Endothelial cell of umbilical vein (primary cell): ENCODE measurements around the gene DSCAML1. TPM values are rescaled to one million over a fixed set of nuclear protein-coding genes. Genes with fewer than 3 reads are reported as not detected.

Source experiments
- BruUV-seq: library from RNA; stranded (reverse); fragments of 400-500 nt; replicated peaks from 2 replicates; lab custom pipeline; 2021; lab: Mats Ljungman, UMichigan
- CTCF ChIA-PET: fragments of 300-600, 350-600 bp; sonication (Branson Sonifier 250); formaldehyde crosslinking; loops from one replicate; lab custom pipeline; 2021; ENCODE audit warnings: antibody characterized with exemption, inconsistent platforms; lab: Charles Lee
- POLR2A ChIA-PET: fragments of 300-600, 350-600 bp; sonication (Branson Sonifier 250); formaldehyde crosslinking; loops from one replicate; lab custom pipeline; 2021; ENCODE audit warnings: antibody characterized with exemption, inconsistent platforms; lab: Charles Lee
- DNase-seq: peaks from one replicate; pipeline ENCODE4 v3.0.0-alpha.2; 2011; ENCODE audit warnings: low read depth, low spot score
- FAIRE-seq: peaks from 2 replicates; lab custom pipeline; 2011; peaks lifted over from hg19 to GRCh38; lab: Jason Lieb, UNC
- H2AFZ ChIP-seq: 2 replicates; pipeline ENCODE4 v1.6.0; 2012; ENCODE audit warnings: low read depth, low read length, control low read depth, inconsistent platforms
- H3K27ac ChIP-seq: 2 replicates; pipeline ENCODE4 v1.5.1; 2011; ENCODE audit warnings: low read depth, mild to moderate bottlenecking, control low read depth, low read length, moderate library complexity; ENCODE audit not compliant: insufficient read depth
- H3K27me3 ChIP-seq, 2 experiments: 2 replicates each; pipeline versions ENCODE4 v1.6.0 to v1.6.1; 2011; ENCODE audit warnings: low read length in 2 of 2, mixed read lengths in 1 of 2; ENCODE audit not compliant: control insufficient read depth in 2 of 2, insufficient read depth in 2 of 2
- H3K36me3 ChIP-seq, 2 experiments: 2 replicates in 1 of 2; 3 replicates in 1 of 2; pipeline ENCODE4 v1.5.1; 2011; ENCODE audit warnings: low read length in 2 of 2, mild to moderate bottlenecking in 1 of 2, moderate library complexity in 1 of 2; ENCODE audit not compliant: control insufficient read depth in 2 of 2, insufficient read depth in 2 of 2; ENCODE audit errors: extremely low read depth in 1 of 2
- H3K4me1 ChIP-seq: 3 replicates; pipeline ENCODE4 v1.5.1; 2011; ENCODE audit warnings: mild to moderate bottlenecking, low read length; ENCODE audit not compliant: control insufficient read depth, insufficient read depth; ENCODE audit errors: extremely low read depth
- H3K4me2 ChIP-seq: 2 replicates; pipeline ENCODE4 v1.6.1; 2011; ENCODE audit warnings: low read length, control low read depth, mixed read lengths; ENCODE audit not compliant: insufficient read depth
- H3K4me3 ChIP-seq, 3 experiments: fragments of 200-600 bp in 1 of 3; sonication (generic), shearing (Covaris generic) in 1 of 3; replicated peaks in 1 of 3; 2 replicates each; pipeline ENCODE4 v1.5.1; 2011 to 2016; ENCODE audit warnings: control low read depth in 3 of 3, low read length in 3 of 3, mild to moderate bottlenecking in 2 of 3, inconsistent platforms in 1 of 3, low read depth in 1 of 3, moderate library complexity in 1 of 3; ENCODE audit not compliant: insufficient read depth in 1 of 3
- H3K79me2 ChIP-seq: 2 replicates; pipeline ENCODE4 v1.6.0; 2012; ENCODE audit warnings: low read length, inconsistent platforms; ENCODE audit not compliant: control insufficient read depth, insufficient read depth
- H3K9ac ChIP-seq: replicated peaks from 2 replicates; pipeline ENCODE3; 2011; ENCODE audit warnings: low read length, control low read depth; ENCODE audit not compliant: insufficient read depth; ENCODE audit errors: extremely low read depth
- H3K9me1 ChIP-seq: replicated peaks from 3 replicates; pipeline ENCODE4 v1.6.0; 2011; ENCODE audit warnings: mild to moderate bottlenecking, low read length; ENCODE audit not compliant: control insufficient read depth, insufficient read depth; ENCODE audit errors: extremely low read depth
- H3K9me3 ChIP-seq: replicated peaks from 2 replicates; pipeline ENCODE4 v1.5.1; 2012; ENCODE audit warnings: low read length, inconsistent platforms; ENCODE audit not compliant: control insufficient read depth, insufficient read depth
- H4K20me1 ChIP-seq: replicated peaks from 2 replicates; pipeline ENCODE3; 2011; ENCODE audit warnings: mild to moderate bottlenecking, low read length; ENCODE audit not compliant: control insufficient read depth, insufficient read depth; ENCODE audit errors: extremely low read depth
- EZH2 ChIP-seq: IDR thresholded peaks from 2 replicates; pipeline ENCODE4 v1.6.1; 2012; ENCODE audit warnings: borderline replicate concordance, low read depth, mild to moderate bottlenecking, moderate library complexity, low read length, inconsistent platforms; ENCODE audit not compliant: severe bottlenecking
- FOS ChIP-seq: IDR thresholded peaks from 2 replicates; pipeline ENCODE4 v1.6.1; 2011; ENCODE audit warnings: mild to moderate bottlenecking, low read length, moderate library complexity, borderline replicate concordance; ENCODE audit not compliant: insufficient read depth
- JUN ChIP-seq: IDR thresholded peaks from 2 replicates; pipeline ENCODE4 v1.6.1; 2011; ENCODE audit warnings: borderline replicate concordance, low read depth; ENCODE audit not compliant: insufficient read length, insufficient read depth
- MYC ChIP-seq: IDR thresholded peaks from one replicate; pipeline ENCODE4 v1.6.1; 2011; ENCODE audit warnings: mild to moderate bottlenecking, low read depth, low read length
- POLR2A ChIP-seq: IDR thresholded peaks from 2 replicates; pipeline ENCODE4 v1.6.1; 2012; ENCODE audit warnings: low read depth, mild to moderate bottlenecking, control low read depth, low read length
- POLR2AphosphoS5 ChIP-seq: IDR thresholded peaks from 2 replicates; pipeline ENCODE4 v1.6.1; 2012; ENCODE audit warnings: low read depth, mild to moderate bottlenecking, control low read depth, low read length, moderate library complexity; ENCODE audit not compliant: insufficient read depth
- dilution Hi-C: fragments of 300-500 bp; cut with MboI; formaldehyde crosslinking; loops from one replicate; pipeline ENCODE4 v1.15.0; 2019; ENCODE audit warnings: low sequenced_read_pairs; ENCODE audit not compliant: extremely low pct_ligation_motif_present
- intact Hi-C: fragments of 100-400 bp; cut with micrococcal nuclease; formaldehyde crosslinking; loops from one replicate; pipeline ENCODE4 v1.10.0; 2022
- polyA plus RNA-seq, 4 experiments: library from polyadenylated mRNA; depleted of rRNA in 3 of 4; stranded (reverse) in 3 of 4; unstranded in 1 of 4; fragments of >200 nt; gene quantifications; 2 replicates each; pipeline versions ENCODE4 v1.2.1 to v1.2.3, GENCODE V29; 2011 to 2012; ENCODE audit warnings: missing spikeins in 1 of 4
- total RNA-seq: library from RNA; stranded (reverse); gene quantifications from 2 replicates; pipeline ENCODE4 v1.2.3, GENCODE V29; 2021
- TF ChIP-seq, protein P1 (sequence below): IDR thresholded peaks from 2 replicates; pipeline ENCODE4 v1.6.1; 2011; ENCODE audit not compliant: insufficient read depth, insufficient read length
- TF ChIP-seq, protein P2 (sequence below), 2 donors: IDR thresholded peaks; 1 replicate in 1 of 2; 2 replicates in 1 of 2; pipeline ENCODE4 v1.5.1; 2011; ENCODE audit warnings: low read length in 2 of 2, mild to moderate bottlenecking in 2 of 2, moderate library complexity in 2 of 2, control low read depth in 1 of 2, inconsistent platforms in 1 of 2, low read depth in 1 of 2; ENCODE audit not compliant: insufficient read depth in 1 of 2; ENCODE audit errors: extremely low read depth in 1 of 2

DSCAML1 gene
- total and polyA plus RNA-seq, 2 donors (not counting 3 experiments of a cell fraction or from before 2014, with no cell fraction given): not detected

DNA sequence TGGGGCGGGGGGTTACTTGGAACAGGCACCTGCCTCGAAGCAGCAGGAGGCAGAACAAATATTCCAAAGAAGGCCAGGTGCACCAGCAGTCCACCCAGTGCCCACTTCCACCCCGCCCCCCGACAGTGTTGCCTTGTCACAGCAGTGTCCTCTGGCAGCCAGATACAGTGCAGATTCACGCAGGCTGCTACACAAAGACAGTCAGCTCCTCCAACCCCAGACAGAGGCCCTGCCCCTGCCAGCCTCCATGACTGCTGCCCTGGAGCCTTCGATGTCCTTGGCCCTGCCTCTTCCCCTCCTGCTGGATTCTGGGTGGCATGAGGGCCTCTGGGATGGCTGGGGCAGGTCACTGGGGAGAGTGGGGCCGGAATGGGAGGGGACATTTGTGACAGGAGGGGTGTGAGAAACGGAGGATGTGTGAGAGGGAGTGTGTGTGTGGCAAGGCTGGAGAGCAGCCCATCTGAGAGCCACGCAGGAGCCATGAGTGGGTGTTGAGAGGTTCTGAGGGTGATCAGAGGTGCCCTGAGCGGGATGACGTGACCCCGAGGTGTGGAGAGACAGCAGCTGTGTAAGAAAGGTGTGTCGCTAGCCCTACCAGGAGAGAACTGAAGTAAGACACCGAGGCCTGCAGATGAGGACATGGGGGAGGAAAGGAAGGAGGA, 295.6 kb downstream of the DSCAML1 start:
- no TSS peak for BruUV-seq
- Histone ChIP-seq H3K9me1 (no peaks in the 10 kb centered on the region), H3K9me3 (no peaks in the 10 kb centered on the region), H3K4me3 (no peak overlapping the region), H3K79me2 (no peaks in the 10 kb centered on the region), H3K9ac (no peak overlapping the region), H3K27ac (no peak overlapping the region), H3K4me1 (no peaks in the 10 kb centered on the region), H2AFZ (no peak overlapping the region), H3K36me3 (no peaks in the 10 kb centered on the region), H3K4me2 (no peak overlapping the region), H3K27me3 (no peaks in the 10 kb centered on the region), H4K20me1 (no peaks in the 10 kb centered on the region)
- DNase-seq: no peak
- intact Hi-C loops (no loop called here), dilution Hi-C loops (no loop called here)
- no peak for FAIRE-seq
- TF ChIP-seq EZH2: no peak
- ChIA-PET POLR2A (no interaction called here), CTCF (no interaction called here)

DNA sequence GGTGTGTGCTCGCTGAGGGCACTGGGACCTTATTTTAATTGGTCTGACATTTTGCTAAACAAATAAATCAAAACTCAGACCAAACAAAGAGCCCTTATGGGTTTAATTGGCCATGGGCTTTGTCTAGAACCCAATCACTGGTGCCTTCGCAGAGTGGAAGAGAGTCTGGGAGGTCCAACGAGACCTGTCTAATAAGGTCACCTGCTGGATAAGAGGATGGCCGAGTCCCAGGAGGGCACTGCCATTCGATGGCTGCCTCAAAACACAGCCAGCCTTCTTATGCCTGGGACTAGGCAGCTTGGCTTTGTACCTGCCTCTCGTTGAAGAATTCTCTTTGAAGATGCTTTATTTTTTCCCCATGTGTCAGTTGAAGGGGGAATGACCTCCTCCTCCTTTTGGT, 298.2 kb downstream of the DSCAML1 start:
- no peak for FAIRE-seq
- no TSS peak for BruUV-seq
- dilution Hi-C loops (no loop called here), intact Hi-C loops (no loop called here)
- Histone ChIP-seq H3K36me3 (no peaks in the 10 kb centered on the region), H3K9me3 (no peaks in the 10 kb centered on the region), H3K9me1 (no peaks in the 10 kb centered on the region), H3K4me2 (no peak overlapping the region), H2AFZ (no peak overlapping the region), H3K4me1 (no peaks in the 10 kb centered on the region), H3K79me2 (no peaks in the 10 kb centered on the region), H3K27me3 (no peaks in the 10 kb centered on the region), H3K9ac (no peak overlapping the region), H3K4me3 (no peak overlapping the region), H4K20me1 (no peaks in the 10 kb centered on the region), H3K27ac (no peak overlapping the region)
- ChIA-PET POLR2A (no interaction called here), CTCF (interaction anchor here (1.3 to 1.9 kb wide), 2 partner anchors 15 to 73 kb away, joined by 3 to 5 read pairs; no protein-coding TSS in a partner anchor)
- TF ChIP-seq JUN (no peak), FOS (no peak), EZH2 (no peak), MYC (no peak), POLR2A (no peak), POLR2AphosphoS5 (no peak)
- TF ChIP-seq, protein P1, sequence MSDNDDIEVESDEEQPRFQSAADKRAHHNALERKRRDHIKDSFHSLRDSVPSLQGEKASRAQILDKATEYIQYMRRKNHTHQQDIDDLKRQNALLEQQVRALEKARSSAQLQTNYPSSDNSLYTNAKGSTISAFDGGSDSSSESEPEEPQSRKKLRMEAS: no peak
- TF ChIP-seq, protein P2, sequence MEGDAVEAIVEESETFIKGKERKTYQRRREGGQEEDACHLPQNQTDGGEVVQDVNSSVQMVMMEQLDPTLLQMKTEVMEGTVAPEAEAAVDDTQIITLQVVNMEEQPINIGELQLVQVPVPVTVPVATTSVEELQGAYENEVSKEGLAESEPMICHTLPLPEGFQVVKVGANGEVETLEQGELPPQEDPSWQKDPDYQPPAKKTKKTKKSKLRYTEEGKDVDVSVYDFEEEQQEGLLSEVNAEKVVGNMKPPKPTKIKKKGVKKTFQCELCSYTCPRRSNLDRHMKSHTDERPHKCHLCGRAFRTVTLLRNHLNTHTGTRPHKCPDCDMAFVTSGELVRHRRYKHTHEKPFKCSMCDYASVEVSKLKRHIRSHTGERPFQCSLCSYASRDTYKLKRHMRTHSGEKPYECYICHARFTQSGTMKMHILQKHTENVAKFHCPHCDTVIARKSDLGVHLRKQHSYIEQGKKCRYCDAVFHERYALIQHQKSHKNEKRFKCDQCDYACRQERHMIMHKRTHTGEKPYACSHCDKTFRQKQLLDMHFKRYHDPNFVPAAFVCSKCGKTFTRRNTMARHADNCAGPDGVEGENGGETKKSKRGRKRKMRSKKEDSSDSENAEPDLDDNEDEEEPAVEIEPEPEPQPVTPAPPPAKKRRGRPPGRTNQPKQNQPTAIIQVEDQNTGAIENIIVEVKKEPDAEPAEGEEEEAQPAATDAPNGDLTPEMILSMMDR (IDR thresholded peaks at IDR 0.05; ENCODE audit: extremely low read depth in 1 of 2, insufficient read depth in 1 of 2, low read depth in 1 of 2, low read length in 2 of 2): no peak
- no peak for DNase-seq
